GM18526 (cell line): ENCODE data around the gene TRIM28.

ENCODE experiments used
- POLR2A ChIP-seq: IDR thresholded peaks from 3 replicates; pipeline ENCODE4 v1.6.1; 2011; ENCODE audit not compliant: insufficient read length; ENCODE audit errors: extremely low read depth

Gene TRIM28

GRCh38 chr19:58545286-58546018 lies 1.6 kb downstream of the TRIM28 start:
- no peak for TF ChIP-seq POLR2A

- no peak for TF ChIP-seq POLR2A
Observed at GRCh38 chr19:58546019-58546530, 2.2 kb downstream of the TRIM28 start.

GRCh38 chr19:58547323-58548312 lies 3.8 kb downstream of the TRIM28 start:
- TF ChIP-seq POLR2A: no peak

- no peak for TF ChIP-seq POLR2A
Observed at GRCh38 chr19:58548859-58549663, 5.2 kb downstream of the TRIM28 start.

- TF ChIP-seq POLR2A: no peak
Observed at GRCh38 chr19:58549664-58550361, 5.9 kb downstream of the TRIM28 start.

- TF ChIP-seq POLR2A: no peak
Observed at GRCh38 chr19:58550362-58551122, 6.7 kb downstream of the TRIM28 start.

GRCh38 chr19:58551123-58551497 lies 7.2 kb downstream of the TRIM28 start:
- TF ChIP-seq POLR2A: no peak

GRCh38 chr19:58551577-58552471 lies 8.0 kb downstream of the TRIM28 start:
- no peak for TF ChIP-seq POLR2A

- no peak for TF ChIP-seq POLR2A
Observed at GRCh38 chr19:58552655-58553054, 8.8 kb downstream of the TRIM28 start.

- TF ChIP-seq POLR2A: no peak
Observed at GRCh38 chr19:58553799-58554493, 10.1 kb downstream of the TRIM28 start.

- peak; percentile 80 for TF ChIP-seq POLR2A
Observed at GRCh38 chr19:58554494-58555368, 10.9 kb downstream of the TRIM28 start, which contains the start of gene CHMP2A. Gene CHMP2A, minus strand, starts transcription at chr19:58555105. Its CDS starts 893 bp downstream, at chr19:58554212.
